HG02943 (cell line): ENCODE data around the gene RALGAPB.
"Not testable (repeated sequence)": the region's sequence is repeated elsewhere in the genome, so short reads cannot be mapped to it uniquely, and the experiment has no call there.

Source experiments
- ATAC-seq: cut with Tn5 transposase; IDR thresholded peaks from one replicate; pipeline ENCODE4 v1.9.1; 2021; ENCODE audit warnings: mild to moderate bottlenecking, low read depth, moderate library complexity; ENCODE audit not compliant: unreplicated experiment

The RALGAPB gene

DNA sequence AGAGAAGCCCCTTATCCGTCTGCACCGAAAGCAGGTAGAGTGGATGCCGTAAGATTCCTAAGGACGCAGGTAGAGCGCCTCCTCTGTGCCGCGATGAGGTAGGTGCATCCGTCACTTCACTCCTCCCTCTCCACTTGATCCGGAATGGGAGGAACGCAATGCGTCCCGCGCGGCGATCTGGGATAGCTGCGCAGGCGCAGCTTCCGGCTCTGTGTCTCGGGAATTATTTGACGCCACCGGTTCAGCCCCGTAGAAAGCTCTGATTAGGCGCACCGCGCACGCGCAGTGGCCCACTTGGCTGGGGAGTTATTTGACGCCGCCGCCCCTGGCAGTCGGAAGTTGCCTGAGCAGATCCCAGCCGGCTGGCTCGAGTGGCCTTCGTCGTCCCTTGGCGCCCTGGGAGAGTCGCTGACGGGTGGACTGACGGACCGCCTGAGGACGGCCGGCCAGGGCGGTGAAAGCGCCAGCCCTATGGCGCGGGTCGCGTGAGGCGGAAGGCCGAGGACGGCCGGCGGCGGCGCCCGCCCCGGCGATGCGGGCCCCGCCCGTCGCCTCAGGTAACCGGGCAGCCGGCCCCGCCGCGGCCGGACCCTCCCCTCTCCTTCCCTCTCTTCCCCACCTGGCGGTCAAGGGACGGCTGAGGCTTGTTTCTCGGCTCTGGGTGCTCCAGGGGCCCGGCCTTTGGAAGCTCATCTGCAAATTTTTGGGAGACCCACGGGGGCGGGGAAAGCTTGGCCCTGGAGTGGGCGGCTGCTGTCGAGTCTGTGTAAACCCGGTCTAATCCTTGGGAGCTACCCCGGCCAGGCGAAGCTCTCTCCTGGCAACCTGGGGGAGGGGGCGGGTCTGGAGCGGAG, at the start of gene RALGAPB:
RALGAPB (plus strand) TSS at position 331 of the 854 bp plus-strand sequence. CDS start 15,590 bp downstream, outside the sequence.
- peak; percentile 84 for ATAC-seq

- no peak for ATAC-seq
Observed at GRCh38 chr20:38423541-38423940, 49.1 kb upstream of the RALGAPB start.

- ATAC-seq = no peak
Observed at GRCh38 chr20:38424401-38424800, 48.2 kb upstream of the RALGAPB start.

GRCh38 chr20:38426006-38426897, 46.4 kb upstream of the RALGAPB start:
- ATAC-seq = no peak

DNA sequence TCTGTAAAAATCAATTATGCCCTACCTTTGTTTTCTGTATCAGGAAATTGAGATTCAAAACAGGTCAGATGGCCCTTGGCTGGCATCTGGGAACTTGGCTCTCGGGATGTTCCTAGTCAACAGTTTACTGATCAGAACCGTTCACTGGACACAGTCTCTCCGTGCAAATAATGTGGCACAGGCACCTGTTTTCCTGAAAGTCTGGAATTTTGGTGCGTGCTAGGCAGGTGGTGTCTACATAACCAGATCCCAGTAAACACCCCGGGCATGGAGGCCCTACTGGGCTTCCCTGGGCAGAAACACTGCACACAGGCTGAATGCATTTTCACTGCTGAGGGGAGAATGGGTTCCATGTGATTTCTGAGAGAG, 45.0 kb upstream of the RALGAPB start:
- ATAC-seq = no peak

- no peak for ATAC-seq
Observed at GRCh38 chr20:38428800-38429199, 43.8 kb upstream of the RALGAPB start.

DNA sequence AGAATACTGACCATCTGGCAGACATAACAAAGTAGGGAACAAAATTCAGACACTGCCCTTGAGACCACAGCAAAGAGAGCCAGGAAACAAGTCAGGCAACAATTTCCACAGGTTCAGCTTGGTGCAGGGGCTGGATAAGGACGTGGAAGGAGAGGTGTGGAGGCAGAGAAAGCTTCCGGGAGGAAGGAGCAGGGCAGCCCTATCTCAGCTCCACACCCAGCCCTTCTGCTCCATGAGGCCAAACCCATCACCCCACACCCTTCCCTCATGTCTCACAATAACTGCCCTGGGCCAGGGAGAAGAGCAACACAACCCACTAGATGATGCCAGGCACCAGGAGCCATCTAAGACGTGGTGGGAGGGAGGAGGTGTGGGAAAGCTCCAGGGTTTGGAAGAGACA, 43.3 kb upstream of the RALGAPB start:
- ATAC-seq = no peak

- ATAC-seq = no peak
Observed at GRCh38 chr20:38430679-38431325, 41.8 kb upstream of the RALGAPB start.

- no peak for ATAC-seq
Observed at GRCh38 chr20:38432292-38432691, 40.4 kb upstream of the RALGAPB start.

- ATAC-seq = not testable (repeated sequence)
Observed at GRCh38 chr20:38432870-38433269, 39.8 kb upstream of the RALGAPB start.

- no peak for ATAC-seq
Observed at GRCh38 chr20:38433304-38433972, 39.2 kb upstream of the RALGAPB start.

DNA sequence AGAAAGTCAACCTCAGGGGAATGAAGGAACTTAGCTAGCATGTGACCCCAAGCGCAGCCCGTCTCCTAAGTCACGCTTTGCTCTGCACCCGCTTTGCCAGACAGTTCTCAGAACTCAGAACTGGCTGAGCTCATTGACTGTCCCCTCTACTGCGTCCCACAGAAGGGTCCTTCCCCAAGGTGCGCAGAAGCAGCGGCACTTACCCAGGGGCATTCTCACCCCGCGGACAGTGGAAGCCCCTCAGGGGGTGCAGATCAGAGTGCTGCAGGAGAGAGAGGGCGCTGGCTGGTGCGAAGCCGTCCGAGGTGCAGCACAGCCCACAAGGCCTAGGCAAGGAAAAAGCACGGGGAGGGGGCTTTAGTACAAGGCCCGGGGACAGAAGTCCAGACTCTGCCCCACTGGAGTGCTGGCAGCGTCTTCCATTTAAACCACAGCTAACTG, 38.3 kb upstream of the RALGAPB start:
- ATAC-seq = peak; percentile 31

GRCh38 chr20:38434770-38435554, 37.7 kb upstream of the RALGAPB start, which contains the start of gene SNHG17:
SNHG17 (minus strand) TSS chr20:38435328.
- ATAC-seq = peak; percentile 57

- ATAC-seq = no peak
Observed at GRCh38 chr20:38435555-38435939, 37.1 kb upstream of the RALGAPB start.

- no peak for ATAC-seq
Observed at GRCh38 chr20:38437796-38438195, 34.8 kb upstream of the RALGAPB start.

DNA sequence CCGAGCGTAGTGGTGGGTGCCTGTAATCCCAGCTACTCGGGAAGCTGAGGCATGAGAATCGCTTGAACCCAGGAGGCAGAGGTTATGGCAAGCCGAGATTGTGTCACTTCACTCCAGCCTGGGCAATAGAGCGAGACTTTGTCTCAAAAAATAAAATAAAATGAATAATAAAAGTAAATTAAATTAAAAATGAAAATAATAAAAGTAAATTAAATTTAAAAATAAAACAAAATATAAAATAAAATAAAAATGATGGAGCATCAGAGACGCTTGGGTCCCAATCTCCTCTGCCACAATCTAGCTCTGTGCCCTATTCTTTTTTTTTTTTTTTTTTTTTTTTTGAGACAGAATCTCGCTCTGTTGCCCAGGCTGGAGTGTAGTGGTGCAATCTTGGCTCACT, 31.5 kb upstream of the RALGAPB start:
- not testable (repeated sequence) for ATAC-seq

DNA sequence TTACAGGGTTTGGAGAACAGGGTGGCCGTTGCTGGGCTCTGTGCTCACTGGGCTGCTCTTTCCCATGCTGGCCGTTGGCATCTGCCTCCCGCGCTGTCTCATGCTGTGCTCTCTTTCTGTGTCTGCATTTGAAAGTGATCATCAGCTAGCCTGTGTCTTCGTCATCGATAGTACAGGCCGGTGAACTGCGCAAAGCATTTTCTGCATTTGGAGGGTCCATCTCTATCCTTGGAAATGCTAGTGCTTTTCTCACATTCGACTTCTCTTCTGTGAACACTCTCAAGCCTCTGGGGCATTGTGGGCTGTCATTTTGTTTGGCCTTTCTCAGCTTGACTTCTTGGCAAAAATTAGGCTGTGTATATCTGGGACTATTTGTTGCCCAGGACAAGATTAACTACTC, 30.7 kb upstream of the RALGAPB start:
- no peak for ATAC-seq

GRCh38 chr20:38445381-38445796, 27.3 kb upstream of the RALGAPB start:
- ATAC-seq = no peak

GRCh38 chr20:38445901-38446425, 26.7 kb upstream of the RALGAPB start:
- no peak for ATAC-seq
